ENCODE data around the gene OR2T6.
"Not testable (repeated sequence)": the region's sequence is repeated elsewhere in the genome, so short reads cannot be mapped to it uniquely, and the experiment has no call there.

The OR2T6 gene

DNA sequence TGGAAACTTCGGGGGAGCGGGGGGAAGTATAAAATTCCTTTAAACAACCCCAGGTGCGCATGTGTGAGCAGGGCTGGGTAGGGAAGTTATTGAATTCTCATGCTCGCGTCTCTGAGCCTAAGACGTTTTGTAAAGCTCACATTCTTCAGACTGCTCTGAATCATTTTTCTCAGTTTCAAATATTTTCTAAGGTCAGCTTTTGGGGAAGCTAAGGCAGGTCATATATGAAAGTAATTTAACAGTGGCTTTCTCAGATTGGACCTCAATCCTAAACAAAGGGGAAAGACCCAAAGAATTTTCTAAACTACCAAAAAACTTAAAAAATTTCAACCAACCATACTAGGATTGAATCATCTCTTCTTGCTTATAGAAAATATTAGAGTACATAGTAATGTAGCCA is 59.4 kb downstream of the OR2T6 start:
- not testable (repeated sequence) for DNase-seq

DNA sequence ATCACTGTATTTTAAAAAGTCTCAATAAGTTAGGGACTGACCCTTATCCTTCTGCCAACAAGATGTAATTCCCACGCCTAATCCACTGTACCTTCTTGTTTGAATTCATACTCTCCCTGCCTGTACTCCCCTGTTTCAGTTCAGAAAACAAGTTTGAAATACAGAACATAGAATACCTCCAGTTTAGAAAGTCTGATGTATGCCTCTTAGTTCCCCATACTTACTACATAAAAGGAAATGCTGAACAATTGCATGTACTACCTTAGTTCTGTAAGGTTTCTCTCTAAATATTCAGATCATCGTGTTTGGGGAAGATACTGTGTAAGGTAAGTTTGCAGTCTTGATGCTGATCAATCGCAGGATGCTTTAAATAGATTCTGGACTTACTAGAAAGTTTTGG is 60.8 kb downstream of the OR2T6 start:
- not testable (repeated sequence) for DNase-seq

DNA sequence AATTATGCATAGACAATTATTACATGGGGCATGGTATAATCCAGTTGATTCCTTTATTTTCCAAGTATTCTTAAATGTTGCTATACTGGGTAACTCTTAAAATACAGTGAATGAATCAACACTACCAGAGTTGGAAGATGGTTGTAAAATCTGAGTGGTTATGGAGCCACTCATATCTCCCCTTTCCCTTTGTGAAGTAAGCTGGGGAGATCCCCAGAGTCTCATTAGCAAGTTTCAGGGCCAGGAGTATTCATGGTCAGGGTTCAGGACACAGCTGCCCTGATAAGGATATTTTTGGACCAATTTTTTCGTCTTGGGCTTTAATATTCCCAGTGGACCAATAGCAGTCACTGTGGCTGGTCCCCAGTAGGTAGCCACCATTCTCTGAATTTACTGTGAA is 63.1 kb downstream of the OR2T6 start:
- not testable (repeated sequence) for DNase-seq

DNA sequence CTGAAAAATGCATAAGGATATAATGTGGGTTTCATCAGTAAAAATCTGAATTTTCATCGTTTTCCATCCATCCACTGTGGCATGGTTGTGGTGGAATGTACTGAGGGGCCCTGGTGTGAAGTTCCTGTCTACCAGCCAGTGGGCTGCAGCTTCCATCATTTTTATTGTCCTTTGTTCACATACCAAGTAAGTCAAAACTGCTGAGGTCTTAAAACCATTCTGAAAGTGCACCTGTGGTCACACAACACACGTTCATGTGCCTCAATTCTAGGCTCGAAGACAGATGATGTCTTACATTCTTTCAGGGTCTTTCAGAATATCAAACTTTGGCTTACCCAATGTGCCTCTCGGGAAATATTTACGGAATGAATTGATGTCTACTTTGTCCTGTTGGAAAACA is 63.7 kb downstream of the OR2T6 start:
- not testable (repeated sequence) for DNase-seq

Measured in KG1 (cell line).